Activated CD4-positive, alpha-beta T cell treated with anti-CD3 and anti-CD28 coated beads, Interleukin-2, amount 50 U/mL, for 1 hour (primary cell): ENCODE results near the gene VPS25.
"Not testable (repeated sequence)": the region's sequence is repeated elsewhere in the genome, so short reads cannot be mapped to it uniquely, and the experiment has no call there.

Source experiments
- DNase-seq: peaks from one replicate; pipeline ENCODE4 v3.0.0-alpha.2; 2020

The VPS25 gene

GRCh38 chr17:42773290-42774035, at the start of gene VPS25:
TSS of gene VPS25 (plus strand) at chr17:42773449. CDS start at chr17:42773476, 27 bp downstream.
- peak; percentile 69 for DNase-seq

DNA sequence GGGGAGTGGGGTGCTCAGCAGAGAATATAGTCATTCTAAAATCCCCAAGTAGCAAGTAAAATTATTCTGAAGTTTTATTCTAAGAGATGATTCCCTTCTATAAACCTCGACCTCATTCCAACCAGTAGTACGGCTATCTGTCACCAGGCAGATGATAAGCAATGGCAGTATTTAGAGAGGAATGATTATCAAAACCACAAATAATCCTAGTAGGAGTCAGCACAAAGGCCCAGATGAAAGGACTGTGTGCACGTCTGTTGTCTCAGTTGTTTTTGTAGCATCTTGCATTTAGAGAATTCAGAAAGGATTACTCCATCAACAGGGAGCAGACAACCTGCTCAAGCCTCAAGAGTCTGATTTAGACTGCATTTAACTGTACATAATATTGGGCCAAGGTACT, 49.6 kb upstream of the VPS25 start:
- DNase-seq: no peak

DNA sequence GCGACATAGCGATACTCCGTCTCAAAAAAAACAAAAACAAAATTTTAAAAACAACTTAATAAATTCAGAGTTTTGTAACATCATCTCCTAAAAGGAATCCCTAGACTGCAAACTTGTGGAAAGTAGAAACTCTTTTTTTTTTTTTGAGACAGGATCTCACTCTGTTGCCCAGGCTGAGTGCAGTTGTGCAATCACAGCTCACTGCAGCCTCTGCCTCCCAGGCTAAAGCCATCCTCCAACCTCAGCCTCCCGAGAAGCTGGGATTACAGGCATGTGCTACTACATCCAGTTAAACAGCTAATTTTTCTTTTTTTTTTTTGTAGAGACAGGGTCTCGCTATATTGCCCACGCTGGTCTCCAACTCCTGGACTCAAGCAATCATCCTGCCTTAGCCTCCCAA, 48.1 kb upstream of the VPS25 start:
- no peak for DNase-seq

GRCh38 chr17:42740699-42741098, 32.5 kb upstream of the VPS25 start:
- no peak for DNase-seq

- DNase-seq: not testable (repeated sequence)
Observed at GRCh38 chr17:42742916-42743315, 30.3 kb upstream of the VPS25 start.

DNA sequence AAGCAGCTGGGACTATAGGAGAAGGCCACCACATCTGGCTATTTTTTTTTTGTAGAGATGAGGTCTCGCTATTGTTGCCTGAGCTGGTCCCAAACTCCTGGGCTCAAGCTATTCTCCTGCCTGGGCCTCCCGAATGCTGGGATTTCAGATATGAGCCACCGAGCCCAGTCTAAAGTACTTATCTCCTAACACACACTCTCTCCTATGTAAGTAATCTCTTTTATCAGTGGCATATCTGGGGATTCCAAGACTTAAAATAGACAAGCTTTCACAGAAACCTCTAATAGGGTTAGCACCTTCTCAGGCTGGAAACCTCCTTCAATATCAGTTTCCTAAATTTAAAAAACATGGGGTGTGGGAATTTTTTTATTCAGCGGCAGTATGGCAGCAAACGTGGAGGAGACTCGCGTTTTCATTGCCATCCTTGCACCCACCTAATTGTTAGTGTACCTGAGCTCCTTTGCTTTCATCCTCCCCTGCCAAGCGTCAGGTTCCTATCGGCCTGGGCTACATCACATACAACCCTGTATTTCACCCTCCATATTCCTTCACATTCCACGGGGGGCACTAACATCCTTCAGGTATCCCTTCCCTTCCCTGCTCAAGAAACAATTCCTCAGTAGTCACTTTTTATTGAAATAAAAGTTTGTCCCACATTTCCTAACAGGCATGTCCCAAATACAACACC, 29.5 kb upstream of the VPS25 start:
- DNase-seq: no peak

GRCh38 chr17:42744283-42744805, 28.9 kb upstream of the VPS25 start:
- DNase-seq: peak; percentile 57

GRCh38 chr17:42744806-42745617, 28.2 kb upstream of the VPS25 start, which contains the start of gene EZH1:
TSS of gene EZH1 (minus strand) at chr17:42745040. CDS start at chr17:42728941, 16,099 bp downstream.
- DNase-seq: peak; percentile 89

DNA sequence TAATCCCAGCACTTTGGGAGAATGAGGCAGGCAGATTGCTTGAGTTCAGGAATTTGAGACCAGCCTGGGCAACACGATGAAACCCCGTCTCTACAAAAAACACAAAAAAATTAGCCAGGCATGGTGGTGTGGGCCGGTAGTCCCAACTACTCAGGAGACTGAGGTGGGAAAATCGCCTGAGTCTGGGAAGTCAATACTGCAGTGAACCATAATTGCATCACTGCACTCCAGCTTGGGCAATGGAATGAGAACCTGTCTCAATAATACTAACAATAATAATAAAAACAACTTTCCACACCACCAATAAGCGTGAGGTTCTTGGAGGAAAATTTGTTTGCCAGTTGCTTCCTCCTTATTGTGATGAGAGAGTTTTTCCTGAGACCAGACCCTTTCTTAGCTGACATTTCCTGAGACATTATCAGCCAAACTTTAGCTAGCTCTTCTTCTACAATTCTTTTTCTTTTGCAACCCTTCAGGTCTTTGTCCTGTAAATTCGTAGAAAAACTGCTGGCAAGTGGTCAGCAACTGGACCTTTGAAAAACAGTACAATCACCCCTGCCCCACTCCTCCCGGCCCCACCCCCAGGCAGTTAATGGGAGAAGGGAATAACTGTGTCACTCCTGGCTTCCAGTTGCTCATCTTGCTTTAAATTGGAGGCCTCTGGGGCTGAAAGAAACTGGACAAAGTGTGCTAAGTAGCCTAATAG, 24.9 kb upstream of the VPS25 start:
- DNase-seq: no peak

- DNase-seq: no peak
Observed at GRCh38 chr17:42748908-42749798, 24.1 kb upstream of the VPS25 start.

DNA sequence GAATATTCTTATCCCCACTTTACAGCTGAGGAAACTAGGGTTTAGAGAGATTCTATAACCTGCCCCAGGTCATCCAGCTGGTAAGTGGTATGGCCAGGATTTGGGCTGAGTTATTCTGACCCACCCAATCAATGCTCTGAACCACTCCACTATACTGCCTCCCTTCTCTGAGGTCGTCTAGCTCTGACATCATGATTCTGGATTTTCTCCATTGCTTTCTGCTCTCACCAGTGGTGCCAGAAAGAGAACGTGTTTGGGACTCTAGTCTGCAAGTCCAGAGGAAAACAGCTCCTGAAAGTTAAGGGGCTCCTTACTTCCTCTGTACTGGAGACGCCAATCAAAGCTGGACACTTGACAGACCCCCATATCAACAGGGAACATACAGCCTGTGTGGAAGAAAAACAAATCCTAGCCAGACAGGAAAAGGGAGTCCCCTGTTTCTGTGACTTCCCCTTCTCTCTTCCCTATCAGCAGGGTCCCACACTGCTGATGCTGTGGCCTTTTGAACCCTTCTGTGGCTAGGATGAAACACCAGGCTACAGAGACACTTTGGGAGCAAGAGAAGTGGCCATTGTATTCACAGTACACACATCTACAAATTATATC, 22.4 kb upstream of the VPS25 start:
- no peak for DNase-seq

DNA sequence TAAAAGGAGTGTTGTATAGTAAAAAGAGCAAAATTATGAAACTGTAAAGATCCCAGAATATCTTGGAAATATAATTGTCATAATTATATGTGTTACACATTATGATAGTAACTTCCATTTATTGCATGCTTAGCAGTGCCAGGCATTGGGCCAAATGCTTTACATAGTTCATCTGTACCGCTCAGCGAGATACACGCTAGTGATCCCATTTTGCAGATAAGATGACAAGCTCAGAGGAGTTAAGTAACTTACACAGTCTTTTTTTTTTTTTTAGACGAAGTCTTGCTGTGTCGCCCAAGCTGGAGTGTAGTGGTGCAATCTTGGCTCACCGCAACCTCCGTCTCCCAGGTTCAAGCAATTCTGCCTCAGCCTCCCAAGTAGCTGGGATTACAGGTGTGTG, 21.6 kb upstream of the VPS25 start:
- no peak for DNase-seq

- DNase-seq: no peak
Observed at GRCh38 chr17:42754782-42755181, 18.5 kb upstream of the VPS25 start.

DNA sequence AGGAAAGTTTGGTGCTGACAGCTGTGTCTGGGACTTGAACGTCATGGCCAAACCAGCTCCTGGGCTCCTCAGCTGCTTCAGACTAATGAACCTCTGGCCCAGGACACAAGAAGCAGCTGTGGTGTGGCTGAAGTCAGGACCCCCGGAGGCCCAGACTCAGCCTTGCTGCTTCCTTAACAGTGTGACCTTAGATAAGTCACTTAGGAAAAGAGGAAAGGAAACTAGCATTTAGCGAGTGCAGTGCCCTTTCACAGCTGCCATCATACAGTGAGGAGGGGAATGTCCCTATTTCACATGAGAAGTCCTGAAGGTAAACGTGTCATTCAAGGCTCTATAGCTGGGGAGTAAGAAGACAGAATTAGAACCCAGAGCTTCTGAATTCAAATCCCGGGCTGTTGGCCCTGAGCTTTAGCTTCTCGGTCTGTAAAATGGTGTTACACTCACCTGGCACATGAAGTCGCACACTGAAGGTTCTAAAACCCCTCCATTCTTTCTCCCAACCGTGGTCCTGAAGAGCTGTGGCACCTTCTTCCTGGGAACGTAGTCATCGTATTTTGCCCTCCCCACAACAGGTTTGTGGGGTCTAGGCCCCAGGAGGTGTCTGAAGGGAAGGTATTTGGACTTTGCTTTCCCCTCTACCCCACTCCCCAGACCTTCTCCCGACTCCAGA, 13.1 kb upstream of the VPS25 start:
- DNase-seq: no peak

DNA sequence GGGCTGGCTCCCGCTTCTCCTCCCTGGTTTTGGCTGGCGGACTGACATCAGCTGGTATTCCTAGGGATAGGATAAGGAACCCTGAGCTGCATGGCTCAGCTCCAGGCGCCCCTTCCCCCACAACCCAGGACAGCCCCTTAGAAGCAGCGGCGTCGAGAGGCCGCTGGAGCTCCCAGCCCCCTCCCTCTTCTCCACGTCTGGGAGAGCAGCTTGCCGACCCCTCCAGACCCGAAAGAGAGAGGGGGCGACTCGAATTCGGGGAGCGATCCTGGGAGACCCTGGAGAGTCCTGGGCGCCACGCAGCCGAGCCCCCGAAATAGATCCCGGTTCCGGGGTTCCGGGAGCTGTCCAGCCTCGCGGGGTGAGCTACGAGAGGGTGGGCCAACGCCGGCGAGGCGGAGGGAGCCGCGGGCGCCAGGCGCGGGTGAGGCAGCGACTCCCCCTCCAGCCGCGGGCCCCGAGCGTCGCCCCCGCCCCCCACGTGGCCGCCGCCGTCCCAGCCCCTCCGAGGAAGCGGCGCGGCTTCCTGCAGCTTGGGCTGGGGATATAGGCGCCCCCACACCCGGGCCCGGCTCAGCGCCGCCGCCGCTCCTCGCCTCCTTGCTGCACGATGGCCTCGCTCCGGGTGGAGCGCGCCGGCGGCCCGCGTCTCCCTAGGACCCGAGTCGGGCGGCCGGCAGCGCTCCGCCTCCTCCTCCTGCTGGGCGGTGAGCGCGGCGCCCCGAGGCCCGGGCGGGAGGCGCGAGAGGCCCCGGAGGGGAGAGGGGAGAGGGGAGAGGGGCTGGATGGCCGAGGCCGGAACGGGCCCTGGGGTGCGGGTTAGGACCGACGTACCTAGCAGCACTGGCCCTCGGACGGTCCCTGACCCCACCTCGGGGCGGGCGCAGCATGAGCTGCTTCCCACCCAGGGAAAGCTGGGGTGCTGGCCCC, 12.3 kb upstream of the VPS25 start, which contains the start of gene RAMP2:
Gene RAMP2 (plus strand): TSS at position 576 of the 930 bp plus-strand sequence. CDS start 35 bp downstream, at position 611.
- no peak for DNase-seq

DNA sequence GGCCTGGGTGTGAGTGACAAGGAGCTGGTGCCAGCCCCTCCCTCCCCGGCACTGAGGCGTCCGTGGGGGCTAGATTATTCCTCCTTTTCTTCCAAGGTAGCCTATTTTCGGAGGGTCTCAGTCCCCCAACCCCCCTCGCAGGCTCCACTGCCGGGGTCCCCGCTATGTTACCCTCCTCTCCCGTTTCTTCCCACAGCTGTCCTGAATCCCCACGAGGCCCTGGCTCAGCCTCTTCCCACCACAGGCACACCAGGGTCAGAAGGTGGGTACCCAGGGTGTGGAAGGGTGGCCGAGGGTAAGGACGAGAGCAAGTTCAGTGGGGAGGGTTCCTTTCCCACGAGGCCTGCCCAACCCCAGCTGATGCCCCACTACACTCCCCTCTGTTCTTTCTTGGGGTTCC, 11.6 kb upstream of the VPS25 start:
- DNase-seq: no peak

DNA sequence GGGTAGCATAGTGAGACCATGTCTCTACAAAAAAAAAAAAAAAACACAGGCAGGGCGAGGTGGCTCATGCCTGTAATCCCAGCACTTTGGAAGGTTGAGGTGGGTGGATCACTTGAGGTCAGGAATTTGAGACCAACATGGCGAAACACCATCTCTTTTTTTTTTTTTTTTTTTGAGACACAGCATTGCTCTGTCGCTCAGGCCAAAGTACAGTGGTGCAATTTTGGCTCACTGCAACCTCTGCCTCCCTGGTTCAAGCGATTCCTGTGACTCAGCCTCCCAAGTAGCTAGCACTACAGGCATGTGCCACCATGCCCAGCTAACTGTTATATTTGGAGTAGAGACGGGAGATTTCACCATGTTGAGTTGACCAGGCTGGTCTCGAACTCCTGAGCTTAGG, 7.1 kb upstream of the VPS25 start:
- no peak for DNase-seq

GRCh38 chr17:42767512-42767911, 5.7 kb upstream of the VPS25 start:
- DNase-seq: no peak

GRCh38 chr17:42768006-42768405, 5.2 kb upstream of the VPS25 start:
- not testable (repeated sequence) for DNase-seq
